Measurements from ENCODE around the gene CCT6B.

CCT6B gene

DNA sequence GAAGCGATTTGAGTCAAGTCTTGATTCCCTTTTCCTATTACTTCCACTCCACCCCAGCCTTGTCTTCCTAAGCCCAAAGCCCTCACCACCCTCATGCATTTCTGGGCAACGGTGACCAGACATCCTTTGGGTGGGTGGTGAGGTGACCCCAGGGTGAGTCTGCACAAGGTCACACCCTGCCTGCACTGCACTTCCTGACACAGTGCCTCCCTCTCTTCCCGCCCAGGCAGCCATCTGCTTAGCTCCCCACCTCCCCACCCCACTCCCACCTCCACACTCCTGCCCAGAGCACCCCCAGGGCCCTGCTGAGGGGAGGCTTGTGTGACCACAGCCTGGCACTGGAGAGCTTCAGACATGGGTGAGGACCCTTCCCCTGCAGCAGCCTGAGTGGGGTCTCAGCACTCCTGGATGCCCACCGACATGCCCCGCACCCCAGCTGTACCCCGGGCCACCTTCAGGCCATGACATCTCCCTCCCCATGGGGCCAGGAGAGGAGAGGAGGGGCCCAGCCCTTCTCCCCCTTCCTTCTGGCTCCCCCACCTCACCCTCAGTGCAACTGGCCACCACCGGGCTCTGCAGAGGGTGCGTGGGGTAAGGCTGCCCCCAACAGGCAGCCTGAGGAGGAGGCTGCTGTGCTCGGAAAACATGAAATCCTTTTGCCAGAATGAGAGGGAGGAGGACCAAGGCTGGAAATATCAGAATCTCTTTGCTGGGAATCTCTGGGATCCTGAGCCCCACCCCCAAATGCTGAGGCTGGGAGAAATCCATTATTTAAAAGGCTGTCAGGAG is 68.6 kb downstream of the CCT6B start:
- no peak for DNase-seq (ENCODE audit: low read depth, low spot score)
- no peak overlapping the region for H3K27ac ChIP-seq

DNA sequence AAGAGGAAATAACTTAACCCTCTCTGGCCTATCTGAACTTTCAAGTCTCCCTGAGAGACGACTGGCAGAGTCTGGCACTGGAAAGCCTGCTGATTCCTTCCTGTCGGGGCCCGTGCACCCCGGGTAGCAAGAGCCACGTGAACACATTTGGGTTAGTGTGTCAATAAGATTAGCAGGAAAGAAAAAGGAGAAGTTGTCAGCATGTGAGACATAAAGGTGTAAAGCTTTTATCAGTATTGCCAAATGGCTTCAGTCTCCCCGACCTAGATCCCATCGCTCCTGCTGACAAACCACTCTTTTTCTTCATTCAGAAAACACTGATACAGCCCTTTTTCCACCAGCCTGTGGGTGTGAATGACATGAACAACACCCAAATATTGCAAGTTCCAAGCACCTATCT is 74.4 kb downstream of the CCT6B start:
- H3K27ac ChIP-seq: no peak overlapping the region
- DNase-seq (ENCODE audit: low read depth, low spot score): no peak

DNA sequence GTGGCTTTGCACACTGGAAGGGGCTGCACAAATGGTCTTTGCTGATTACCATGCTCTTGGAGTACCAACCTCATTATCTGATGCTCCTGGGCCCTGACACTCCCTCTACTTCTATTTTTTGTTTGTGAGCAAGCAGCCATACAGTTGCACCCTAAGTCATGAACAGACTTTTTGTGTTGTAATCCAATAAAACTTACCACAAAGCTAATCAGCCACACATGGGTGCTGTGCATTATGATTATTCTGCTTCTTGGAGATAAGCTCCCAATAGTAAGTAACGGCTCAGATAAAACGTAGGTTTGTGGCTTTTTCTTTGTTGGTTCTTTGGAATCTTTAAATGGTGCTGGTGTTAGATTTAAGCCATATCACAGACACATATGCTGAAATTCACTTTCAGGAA is 76.2 kb downstream of the CCT6B start:
- no peak for DNase-seq (ENCODE audit: low read depth, low spot score)
- H3K27ac ChIP-seq: no peak overlapping the region

GRCh38 chr17:34884597-34884996 is 76.7 kb downstream of the CCT6B start:
- no peak for DNase-seq (ENCODE audit: low read depth, low spot score)

GRCh38 chr17:34883106-34884000 is 77.9 kb downstream of the CCT6B start:
- DNase-seq (ENCODE audit: low read depth, low spot score): no peak
- H3K27ac ChIP-seq: no peak overlapping the region

More at GRCh38 chr17:34884597-34884996, 76.7 kb downstream of the CCT6B start:
- H3K27ac ChIP-seq: no peak overlapping the region

DNA sequence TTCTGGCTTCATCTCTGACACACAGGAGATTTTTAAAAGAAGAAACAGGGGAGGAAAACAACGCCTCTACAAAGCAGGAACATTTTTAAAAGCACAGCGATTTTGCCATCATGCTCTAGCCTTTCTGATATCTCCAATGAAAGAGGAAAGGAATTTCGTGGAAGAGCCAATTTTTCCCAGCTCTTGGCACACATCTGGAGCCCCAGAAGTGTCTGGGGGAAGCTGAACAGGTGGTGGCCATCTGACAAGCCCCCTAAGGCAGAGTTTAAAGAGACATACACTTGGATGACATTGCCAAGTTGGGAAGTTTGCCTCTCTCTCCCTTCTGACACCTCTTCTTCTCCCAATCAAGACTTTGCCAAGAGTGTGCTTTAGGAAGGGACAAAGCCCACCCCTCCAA is 82.1 kb downstream of the CCT6B start:
- H3K27ac ChIP-seq: no peak overlapping the region

More for the DNA sequence above, 82.1 kb downstream of the CCT6B start:
- DNase-seq (ENCODE audit: low read depth, low spot score): no peak
